Neural cell (in vitro differentiated cells): ENCODE measurements around the gene HOXB6. TPM values are rescaled to one million over a fixed set of nuclear protein-coding genes. Genes with fewer than 3 reads are reported as not detected.
A peak's percentile ranks its signal among the peaks of the same experiment; 100 is the strongest.

Experiments used
- H2AFZ ChIP-seq: fragments of 200-600, 300-800 bp; sonication (generic), shearing (Covaris generic); 2 replicates; pipeline ENCODE4 v1.6.0; 2014; ENCODE audit warnings: low read depth, mild to moderate bottlenecking, antibody characterized with exemption, low read length, moderate library complexity
- H3F3A ChIP-seq: fragments of 200-600 bp; shearing (Covaris generic); 2 replicates; pipeline ENCODE4 v1.6.1; 2016; ENCODE audit warnings: mild to moderate bottlenecking, moderate library complexity, mixed read lengths, antibody characterized with exemption, low read length; ENCODE audit not compliant: insufficient read depth, poor library complexity, severe bottlenecking
- H3K27ac ChIP-seq: fragments of 200-600, 300-800 bp; sonication (generic), shearing (Covaris generic); 2 replicates; pipeline ENCODE4 v1.5.1; 2014; ENCODE audit warnings: mild to moderate bottlenecking, low read length, moderate library complexity
- H3K27me3 ChIP-seq: fragments of 300-800, 200-600 bp; sonication (generic), shearing (Covaris generic); 2 replicates; pipeline ENCODE4 v1.6.0; 2014; ENCODE audit warnings: mild to moderate bottlenecking, low read depth, low read length, moderate library complexity; ENCODE audit not compliant: insufficient read depth
- H3K36me3 ChIP-seq: fragments of 300-800, 200-600 bp; sonication (generic), shearing (Covaris generic); 2 replicates; pipeline ENCODE4 v1.5.1; 2014; ENCODE audit warnings: mild to moderate bottlenecking, antibody characterized with exemption, low read length, moderate library complexity; ENCODE audit not compliant: insufficient read depth
- H3K4me2 ChIP-seq: fragments of 300-800, 200-600 bp; sonication (generic), shearing (Covaris generic); 2 replicates; pipeline ENCODE4 v1.6.0; 2014; ENCODE audit warnings: mild to moderate bottlenecking, low read length
- H3K4me3 ChIP-seq: fragments of 300-800, 200-600 bp; sonication (generic), shearing (Covaris generic); 2 replicates; pipeline ENCODE4 v1.5.1; 2014; ENCODE audit warnings: mild to moderate bottlenecking, low read length, moderate library complexity
- H3K79me2 ChIP-seq: fragments of 200-600 bp; shearing (Covaris generic); replicated peaks from 2 replicates; pipeline ENCODE4 v1.6.0; 2014; ENCODE audit warnings: mild to moderate bottlenecking, low read length, moderate library complexity; ENCODE audit not compliant: insufficient read depth
- H3K9ac ChIP-seq: fragments of 300-800, 200-600 bp; sonication (generic), shearing (Covaris generic); 2 replicates; pipeline ENCODE4 v1.6.1; 2016; ENCODE audit warnings: mild to moderate bottlenecking, low read length, mixed read lengths
- H3K9me2 ChIP-seq: fragments of 200-600 bp; shearing (Covaris generic); 2 replicates; pipeline ENCODE4 v1.6.1; 2016; ENCODE audit warnings: mild to moderate bottlenecking, low read length, mixed read lengths; ENCODE audit not compliant: insufficient read depth
- H3K9me3 ChIP-seq: fragments of 200-600, 300-800 bp; sonication (generic), shearing (Covaris generic); 2 replicates; pipeline ENCODE4 v1.6.1; 2016; ENCODE audit warnings: mild to moderate bottlenecking, mixed run types, low read length, moderate library complexity, mixed read lengths
- H4K20me1 ChIP-seq: fragments of 200-600 bp; shearing (Covaris generic); 2 replicates; pipeline ENCODE4 v1.6.1; 2016; ENCODE audit warnings: mild to moderate bottlenecking, mixed run types; ENCODE audit not compliant: insufficient read depth
- CTCF ChIP-seq: fragments of 450-650 bp; IDR thresholded peaks from 2 replicates; pipeline ENCODE4 v1.5.1; 2014; ENCODE audit warnings: antibody characterized with exemption, mild to moderate bottlenecking, moderate library complexity; ENCODE audit not compliant: poor library complexity, severe bottlenecking
- EP300 ChIP-seq: fragments of 450-650 bp; conservative IDR thresholded peaks from 2 replicates; pipeline ENCODE4 v1.6.1; 2014; ENCODE audit warnings: antibody characterized with exemption, mild to moderate bottlenecking, moderate library complexity; ENCODE audit not compliant: poor library complexity, severe bottlenecking
- EZH2 ChIP-seq: fragments of 200-600, 300-800 bp; shearing (Covaris generic), sonication (generic); IDR thresholded peaks from 2 replicates; pipeline ENCODE4 v1.6.1; 2014; ENCODE audit warnings: antibody characterized with exemption, low read length, borderline replicate concordance, mild to moderate bottlenecking; ENCODE audit not compliant: insufficient read depth, poor library complexity, severe bottlenecking
- MXI1 ChIP-seq: fragments of 450-650 bp; conservative IDR thresholded peaks from 2 replicates; pipeline ENCODE4 v1.6.1; 2014; ENCODE audit warnings: antibody characterized with exemption, mild to moderate bottlenecking; ENCODE audit not compliant: poor library complexity, severe bottlenecking
- POLR2AphosphoS5 ChIP-seq: IDR thresholded peaks from 2 replicates; pipeline ENCODE4 v1.6.1; 2012
- RAD21 ChIP-seq: fragments of 450-650 bp; conservative IDR thresholded peaks from 2 replicates; pipeline ENCODE4 v1.6.1; 2014; ENCODE audit warnings: antibody characterized with exemption, mild to moderate bottlenecking, moderate library complexity
- REST ChIP-seq: IDR thresholded peaks from 2 replicates; pipeline ENCODE4 v1.6.1; 2012; ENCODE audit warnings: borderline replicate concordance
- SMC3 ChIP-seq: fragments of 450-650 bp; conservative IDR thresholded peaks from 2 replicates; pipeline ENCODE4 v1.6.1; 2014; ENCODE audit warnings: antibody characterized with exemption, mild to moderate bottlenecking, moderate library complexity; ENCODE audit not compliant: poor library complexity
- TAF1 ChIP-seq: IDR thresholded peaks from 2 replicates; pipeline ENCODE4 v1.6.1; 2012; ENCODE audit warnings: low read depth
- polyA plus RNA-seq: library from polyadenylated mRNA; depleted of rRNA; stranded (reverse); fragments of >200 nt; gene quantifications from 2 replicates; pipeline ENCODE4 v1.2.3, GENCODE V29; 2014

Gene HOXB6
- polyA plus RNA-seq, 1 donor from 2014 or later: not detected

- no peak for TF ChIP-seq RAD21
- peak; percentile 70 for TF ChIP-seq EZH2
- H3K9me3 ChIP-seq: peaks cover 8% of the 10 kb centered on the region
- no peaks in the 10 kb centered on the region for H3K36me3 ChIP-seq
- H3K27ac ChIP-seq: no peak overlapping the region
- H3K79me2 ChIP-seq: no peaks in the 10 kb centered on the region
- no peaks in the 10 kb centered on the region for H4K20me1 ChIP-seq
- peaks cover 100% of the 10 kb centered on the region for H3K27me3 ChIP-seq
- H3K4me2 ChIP-seq: no peak overlapping the region
- no peak overlapping the region for H3K4me3 ChIP-seq
- no peak overlapping the region for H3K9ac ChIP-seq
- no peaks in the 10 kb centered on the region for H3K9me2 ChIP-seq
- no peak overlapping the region for H2AFZ ChIP-seq
- no peaks in the 10 kb centered on the region for H3F3A ChIP-seq
Observed at GRCh38 chr17:48625495-48626244, 20.9 kb upstream of the HOXB6 start.

GRCh38 chr17:48624544-48625494 is 20.0 kb upstream of the HOXB6 start:
- no peak overlapping the region for H3K27ac ChIP-seq
- H4K20me1 ChIP-seq: no peaks in the 10 kb centered on the region
- H3K9ac ChIP-seq: no peak overlapping the region
- H3K4me3 ChIP-seq: peak overlapping the region; percentile 39
- no peaks in the 10 kb centered on the region for H3K79me2 ChIP-seq
- no peak overlapping the region for H2AFZ ChIP-seq
- no peaks in the 10 kb centered on the region for H3F3A ChIP-seq
- peaks cover 8% of the 10 kb centered on the region for H3K9me3 ChIP-seq
- H3K36me3 ChIP-seq: no peaks in the 10 kb centered on the region
- no peak overlapping the region for H3K4me2 ChIP-seq
- TF ChIP-seq RAD21 (no peak), REST (no peak), MXI1 (no peak), EZH2 (peak; percentile 68), TAF1 (no peak), EP300 (no peak)
- no peaks in the 10 kb centered on the region for H3K9me2 ChIP-seq
- H3K27me3 ChIP-seq: peaks cover 100% of the 10 kb centered on the region

GRCh38 chr17:48624118-48624517 is 19.3 kb upstream of the HOXB6 start:
- Histone ChIP-seq H3K4me2 (no peak overlapping the region), H3K27me3 (peaks cover 100% of the 10 kb centered on the region), H3K36me3 (no peaks in the 10 kb centered on the region), H3K79me2 (no peaks in the 10 kb centered on the region), H3K9me3 (peaks cover 8% of the 10 kb centered on the region), H3K9me2 (no peaks in the 10 kb centered on the region), H4K20me1 (no peaks in the 10 kb centered on the region), H3K4me3 (no peak overlapping the region), H3K9ac (no peak overlapping the region), H3F3A (no peaks in the 10 kb centered on the region), H2AFZ (no peak overlapping the region), H3K27ac (no peak overlapping the region)
- TF ChIP-seq POLR2AphosphoS5 (no peak), CTCF (no peak), SMC3 (no peak), RAD21 (no peak), REST (no peak), EZH2 (no peak), MXI1 (no peak), TAF1 (no peak), EP300 (no peak)
